Kidney (tissue), 14 donors: Measurements from ENCODE around the gene AP3M1. TPM values are rescaled to one million over a fixed set of nuclear protein-coding genes. Genes with fewer than 3 reads are reported as not detected.
"Not testable (repeated sequence)": the region's sequence is repeated elsewhere in the genome, so short reads cannot be mapped to it uniquely, and the experiment has no call there.

Source experiments
- DNase-seq, 5 donors: peaks; one replicate each; pipeline ENCODE4 v3.0.0-alpha.2; 2013 to 2020
- FAIRE-seq: peaks from 2 replicates; lab custom pipeline; 2012; peaks lifted over from hg19 to GRCh38; lab: Jason Lieb, UNC
- H3K27ac ChIP-seq, 2 donors: one replicate each; pipeline ENCODE4 v1.7.0; 2013; ENCODE audit warnings: low read depth in 2 of 2, low read length in 2 of 2, inconsistent platforms in 1 of 2
- H3K27me3 ChIP-seq: one replicate; pipeline ENCODE4 v1.7.1; 2013; ENCODE audit warnings: low read length, inconsistent platforms; ENCODE audit not compliant: control insufficient read depth, insufficient read depth
- H3K36me3 ChIP-seq, 3 donors: one replicate each; pipeline versions ENCODE4 v1.7.0 to v1.7.1; 2013; ENCODE audit warnings: low read length in 3 of 3, control low read depth in 1 of 3, inconsistent platforms in 1 of 3; ENCODE audit not compliant: insufficient read depth in 3 of 3, control insufficient read depth in 2 of 3
- H3K4me1 ChIP-seq, 3 donors: one replicate each; pipeline versions ENCODE4 v1.7.0 to v1.7.1; 2013; ENCODE audit warnings: low read length in 3 of 3, inconsistent platforms in 1 of 3, low read depth in 1 of 3; ENCODE audit not compliant: control insufficient read depth in 2 of 3, insufficient read depth in 2 of 3
- H3K4me3 ChIP-seq, 3 donors: one replicate each; pipeline versions ENCODE4 v1.7.0 to v1.8.1; 2013; ENCODE audit warnings: low read length in 3 of 3, control low read depth in 1 of 3, inconsistent platforms in 1 of 3
- H3K9ac ChIP-seq, 3 donors: one replicate each; pipeline versions ENCODE4 v1.7.0 to v1.7.1; 2013; ENCODE audit warnings: low read length in 3 of 3, control low read depth in 1 of 3, inconsistent platforms in 1 of 3
- H3K9me3 ChIP-seq, 3 donors: one replicate each; pipeline versions ENCODE4 v1.7.0 to v1.7.1; 2013; ENCODE audit warnings: low read length in 3 of 3, control low read depth in 1 of 3, inconsistent platforms in 1 of 3; ENCODE audit not compliant: control insufficient read depth in 2 of 3, insufficient read depth in 1 of 3
- CTCF ChIP-seq: IDR thresholded peaks from 3 replicates; pipeline ENCODE4 v1.5.1; 2012; ENCODE audit warnings: mild to moderate bottlenecking, moderate library complexity, borderline replicate concordance; ENCODE audit not compliant: insufficient read depth; ENCODE audit errors: extremely low read depth
- intact Hi-C: fragments of 100-400 bp; cut with DNase I; formaldehyde crosslinking; loops from one replicate; pipeline ENCODE4 v1.11.1; 2022
- polyA plus RNA-seq: library from polyadenylated mRNA; stranded (reverse); fragments of 350-450 nt; fragmentation: Illumina TruSeq; extraction: RNeasy Lipid Tissue Mini Kit (QIAGEN cat#74804); gene quantifications from one replicate; pipeline ENCODE4 v1.2.3, GENCODE V29; 2014; ENCODE audit warnings: low read depth, low replicate concordance; ENCODE audit not compliant: insufficient read depth
- total RNA-seq: library from RNA; stranded (reverse); fragmentation: NEBNext Ultra II Directional; extraction: Animal tissue kit (Norgen Biotek cat#: 25700); gene quantifications from one replicate; pipeline ENCODE4 v1.2.1, GENCODE V29; 2021
- donor health status: control.
- donor health status: control.
- donor health status: control.
- donor health status: control.
- donor health status: control.
- donor health status: DM: yes; HTN: yes; CAD: no.
- donor health status: Normal renal cell carcinoma (clear cell type).

AP3M1 gene
- total and polyA plus RNA-seq, 2 donors from 2014 or later: 14.6 to 30.1 TPM

- Histone ChIP-seq H3K4me1 (no peaks in the 10 kb centered on the region), H3K27me3 (no peaks in the 10 kb centered on the region), H3K9ac (no peak overlapping the region), H3K4me3 (no peak overlapping the region), H3K27ac (peak overlapping the region in 1 of 2 donors; percentile 8), H3K9me3 (no peaks in the 10 kb centered on the region), H3K36me3 (no peaks in the 10 kb centered on the region)
- intact Hi-C loops: no loop called here
- DNase-seq (peak in 2 of 5 donors; percentile 47 to 60), FAIRE-seq (peak; percentile 68)
- no peak for TF ChIP-seq CTCF
These were observed 39.4 kb upstream of the AP3M1 start for GRCh38 chr10:74189999-74190421.

GRCh38 chr10:74188617-74189016 lies 38.0 kb upstream of the AP3M1 start:
- H3K27ac ChIP-seq, FAIRE-seq, H3K4me1 ChIP-seq, H3K9ac ChIP-seq, H3K9me3 ChIP-seq, H3K27me3 ChIP-seq, H3K4me3 ChIP-seq, DNase-seq, intact Hi-C loops, H3K36me3 ChIP-seq: not testable (repeated sequence)

GRCh38 chr10:74187237-74187636 lies 36.6 kb upstream of the AP3M1 start:
- no peak for TF ChIP-seq CTCF
- Histone ChIP-seq H3K4me3 (no peak overlapping the region), H3K9ac (no peak overlapping the region), H3K9me3 (no peaks in the 10 kb centered on the region), H3K27me3 (no peaks in the 10 kb centered on the region), H3K27ac (no peak overlapping the region), H3K36me3 (no peaks in the 10 kb centered on the region), H3K4me1 (no peaks in the 10 kb centered on the region)
- intact Hi-C loops: no loop called here
- FAIRE-seq (no peak), DNase-seq (no peak)

- no peaks in the 10 kb centered on the region for H3K9me3 ChIP-seq
- no peaks in the 10 kb centered on the region for H3K27me3 ChIP-seq
- H3K4me3 ChIP-seq: no peak overlapping the region
- no peak overlapping the region for H3K27ac ChIP-seq
- TF ChIP-seq CTCF: no peak
- FAIRE-seq: no peak
- H3K36me3 ChIP-seq: no peaks in the 10 kb centered on the region
- intact Hi-C loops: no loop called here
- no peaks in the 10 kb centered on the region for H3K4me1 ChIP-seq
- H3K9ac ChIP-seq: no peak overlapping the region
- no peak for DNase-seq
These were observed 36.0 kb upstream of the AP3M1 start for GRCh38 chr10:74186678-74187077.
